ENCODE results near the gene CARD19.

- TF ChIP-seq YY1 (IDR thresholded peaks at IDR 0.05; ENCODE audit: extremely low read depth, insufficient replicate concordance, low read depth, low read length), result no peak
- TF ChIP-seq POLR2A (IDR thresholded peaks at IDR 0.05; ENCODE audit: borderline replicate concordance, extremely low read depth, insufficient read depth, insufficient read length), result no peak
- no peak for TF ChIP-seq EZH2 (IDR thresholded peaks at IDR 0.05)
- no peak for TF ChIP-seq CTCF (IDR thresholded peaks at IDR 0.05 in 2 of 3, conservative IDR thresholded peaks at IDR 0.05 in 1 of 3; ENCODE audit: borderline replicate concordance in 1 of 3, insufficient read depth in 1 of 3, low read depth in 2 of 3, low read length in 2 of 3)
- no peak for TF ChIP-seq RAD21 (IDR thresholded peaks at IDR 0.05; ENCODE audit: low read depth)
- no peak for TF ChIP-seq SIN3A (IDR thresholded peaks at IDR 0.05; ENCODE audit: low read depth)
- TF ChIP-seq POLR2AphosphoS5 (IDR thresholded peaks at IDR 0.05; ENCODE audit: low read depth, low read length), result no peak
- TF ChIP-seq CEBPB (IDR thresholded peaks at IDR 0.05; ENCODE audit: low read depth), result no peak
- TF ChIP-seq MAX (IDR thresholded peaks at IDR 0.05), result no peak
- TF ChIP-seq ZNF274 (IDR thresholded peaks at IDR 0.05; ENCODE audit: low read depth, low read length), result no peak
- TF ChIP-seq TCF7L2 (IDR thresholded peaks at IDR 0.05; ENCODE audit: borderline replicate concordance, extremely low read depth, insufficient read depth, insufficient read length), result no peak
Measured at GRCh38 chr9:93077811-93078210, 18.2 kb upstream of the CARD19 start.
